H1 (cell line): Measurements from ENCODE around the gene DDX23. TPM values are rescaled to one million over a fixed set of nuclear protein-coding genes. Genes with fewer than 3 reads are reported as not detected.
A peak's percentile ranks its signal among the peaks of the same experiment; 100 is the strongest.

Experiments used
- CTCF ChIA-PET: fragments of 300-600 bp; sonication (Branson Sonifier 250); formaldehyde crosslinking; loops from one replicate; lab custom pipeline; 2021; ENCODE audit not compliant: partially characterized antibody; lab: Charles Lee
- POLR2A ChIA-PET: fragments of 300-600 bp; sonication (Branson Sonifier 250); formaldehyde crosslinking; loops from one replicate; lab custom pipeline; 2021; ENCODE audit warnings: inconsistent platforms; ENCODE audit not compliant: partially characterized antibody; lab: Charles Lee
- DNase-seq, 2 experiments: peaks; one replicate each; pipeline versions ENCODE4 v3.0.0 to v3.0.0-alpha.2; 2010 to 2022; ENCODE audit warnings: low spot score in 2 of 2, low read depth in 1 of 2, mixed read lengths in 1 of 2
- FAIRE-seq: peaks from 2 replicates; lab custom pipeline; 2011; peaks lifted over from hg19 to GRCh38; lab: Jason Lieb, UNC
- H2AFZ ChIP-seq: 2 replicates; pipeline ENCODE4 v1.8.1; 2012; ENCODE audit warnings: low read length, inconsistent platforms
- H2AK5ac ChIP-seq: 2 replicates; pipeline ENCODE4 v1.6.1; 2013; ENCODE audit warnings: low read depth, low read length
- H2BK120ac ChIP-seq: replicated peaks from 2 replicates; pipeline ENCODE3; 2013; ENCODE audit warnings: low read depth, low read length, inconsistent platforms
- H2BK12ac ChIP-seq: 2 replicates; pipeline ENCODE4 v1.6.1; 2013; ENCODE audit warnings: low read depth, low read length
- H2BK15ac ChIP-seq: 2 replicates; pipeline ENCODE4 v1.6.1; 2013; ENCODE audit warnings: low read length
- H2BK20ac ChIP-seq: 2 replicates; pipeline ENCODE4 v1.6.1; 2013; ENCODE audit warnings: low read length
- H2BK5ac ChIP-seq: 2 replicates; pipeline ENCODE4 v1.6.1; 2013; ENCODE audit warnings: low read depth, low read length
- H3K14ac ChIP-seq: 2 replicates; pipeline ENCODE4 v1.6.1; 2013; ENCODE audit warnings: inconsistent platforms; ENCODE audit not compliant: insufficient read length
- H3K18ac ChIP-seq: 2 replicates; pipeline ENCODE4 v1.6.1; 2013; ENCODE audit warnings: low read length; ENCODE audit errors: extremely low read depth
- H3K23ac ChIP-seq: 2 replicates; pipeline ENCODE4 v1.6.1; 2013; ENCODE audit warnings: inconsistent platforms; ENCODE audit not compliant: insufficient read length
- H3K23me2 ChIP-seq: 2 replicates; pipeline ENCODE4 v1.6.1; 2013; ENCODE audit warnings: low read depth, low read length
- H3K27ac ChIP-seq: 2 replicates; pipeline ENCODE4 v1.6.1; 2011; ENCODE audit warnings: low read depth, low read length, inconsistent platforms
- H3K27me3 ChIP-seq, 4 experiments: replicated peaks in 1 of 4; 1 replicate in 1 of 4; 2 replicates in 3 of 4; pipeline versions ENCODE4 v1.6.1 to v1.8.1; 2011 to 2013; ENCODE audit warnings: low read length in 3 of 4, mild to moderate bottlenecking in 3 of 4, inconsistent platforms in 2 of 4, mixed read lengths in 2 of 4, moderate library complexity in 1 of 4; ENCODE audit not compliant: control insufficient read depth in 3 of 4, insufficient read depth in 3 of 4; ENCODE audit errors: extremely low read depth in 1 of 4
- H3K36me3 ChIP-seq, 4 experiments: 2 replicates each; pipeline versions ENCODE4 v1.6.1 to v1.8.1; 2011 to 2013; ENCODE audit warnings: mild to moderate bottlenecking in 4 of 4, low read length in 3 of 4, moderate library complexity in 2 of 4, control low read depth in 1 of 4, inconsistent platforms in 1 of 4; ENCODE audit not compliant: insufficient read depth in 4 of 4, control insufficient read depth in 2 of 4
- H3K4ac ChIP-seq: replicated peaks from 2 replicates; pipeline ENCODE3; 2013; ENCODE audit warnings: low read length, low read depth, mixed read lengths, inconsistent platforms; ENCODE audit not compliant: insufficient read length
- H3K4me1 ChIP-seq, 4 experiments: replicated peaks in 1 of 4; 1 replicate in 1 of 4; 2 replicates in 3 of 4; pipeline versions ENCODE4 v1.6.1 to v1.8.1; 2011 to 2013; ENCODE audit warnings: low read length in 3 of 4, inconsistent platforms in 2 of 4, mixed read lengths in 1 of 4; ENCODE audit not compliant: insufficient read depth in 4 of 4, control insufficient read depth in 3 of 4
- H3K4me2 ChIP-seq, 2 experiments: 2 replicates each; pipeline versions ENCODE4 v1.6.1 to v1.8.1; 2011 to 2013; ENCODE audit warnings: low read depth in 2 of 2, low read length in 2 of 2, control low read depth in 1 of 2, inconsistent platforms in 1 of 2, mild to moderate bottlenecking in 1 of 2; ENCODE audit not compliant: insufficient read depth in 1 of 2
- H3K4me3 ChIP-seq, 4 experiments: fragments of 200-600, 300-600 bp in 1 of 4; sonication (generic), shearing (Covaris generic), sonication (Bioruptor Twin) in 1 of 4; 2 replicates each; pipeline versions ENCODE4 v1.5.1 to v1.8.1; 2011 to 2016; ENCODE audit warnings: low read length in 4 of 4, low read depth in 3 of 4, control low read depth in 2 of 4, inconsistent platforms in 2 of 4, mild to moderate bottlenecking in 2 of 4, mixed read lengths in 1 of 4, moderate library complexity in 1 of 4; ENCODE audit not compliant: insufficient read depth in 2 of 4; ENCODE audit errors: extremely low read depth in 1 of 4
- H3K56ac ChIP-seq: replicated peaks from 2 replicates; pipeline ENCODE3; 2013; ENCODE audit warnings: low read depth, mild to moderate bottlenecking, mixed read lengths, low read length, inconsistent platforms; ENCODE audit not compliant: insufficient read length
- H3K79me1 ChIP-seq: 2 replicates; pipeline ENCODE4 v1.6.1; 2013; ENCODE audit warnings: low read depth, low read length, control low read depth
- H3K79me2 ChIP-seq, 2 experiments: 2 replicates each; pipeline versions ENCODE4 v1.6.1 to v1.8.1; 2012 to 2013; ENCODE audit warnings: low read length in 2 of 2, mild to moderate bottlenecking in 2 of 2, inconsistent platforms in 1 of 2; ENCODE audit not compliant: insufficient read depth in 2 of 2, control insufficient read depth in 1 of 2
- H3K9ac ChIP-seq, 4 experiments: replicated peaks in 1 of 4; 1 replicate in 1 of 4; 2 replicates in 3 of 4; pipeline versions ENCODE4 v1.6.1 to v1.8.1; 2011 to 2013; ENCODE audit warnings: low read depth in 3 of 4, low read length in 3 of 4, control low read depth in 2 of 4, mild to moderate bottlenecking in 2 of 4, moderate library complexity in 2 of 4, inconsistent platforms in 1 of 4; ENCODE audit errors: extremely low read depth in 1 of 4
- H3K9me3 ChIP-seq, 2 experiments: 2 replicates each; pipeline versions ENCODE4 v1.6.1 to v1.8.1; 2012 to 2013; ENCODE audit warnings: mild to moderate bottlenecking in 2 of 2, moderate library complexity in 2 of 2, control low read depth in 1 of 2, inconsistent platforms in 1 of 2, low read depth in 1 of 2, low read length in 1 of 2, mixed read lengths in 1 of 2; ENCODE audit not compliant: insufficient read depth in 2 of 2
- H4K20me1 ChIP-seq, 2 experiments: replicated peaks in 1 of 2; 2 replicates each; pipeline versions ENCODE3 to v1.8.1; 2011 to 2013; ENCODE audit warnings: inconsistent platforms in 2 of 2, low read length in 2 of 2, mild to moderate bottlenecking in 1 of 2; ENCODE audit not compliant: insufficient read depth in 2 of 2, control insufficient read depth in 1 of 2
- H4K5ac ChIP-seq: 2 replicates; pipeline ENCODE4 v1.6.1; 2013; ENCODE audit warnings: low read length, low read depth, mixed read lengths, inconsistent platforms; ENCODE audit not compliant: insufficient read length
- H4K8ac ChIP-seq: 2 replicates; pipeline ENCODE4 v1.8.0; 2013; ENCODE audit warnings: mild to moderate bottlenecking, moderate library complexity, low read length, inconsistent platforms; ENCODE audit not compliant: insufficient read depth; ENCODE audit errors: extremely low read depth
- H4K91ac ChIP-seq: replicated peaks from 2 replicates; pipeline ENCODE3; 2013; ENCODE audit warnings: low read length, mixed read lengths, inconsistent platforms; ENCODE audit not compliant: insufficient read length
- ATF2 ChIP-seq: IDR thresholded peaks from 2 replicates; pipeline ENCODE4 v1.6.1; 2012; ENCODE audit warnings: low read length, inconsistent platforms
- CBX5 ChIP-seq: fragments of 300-800, 300-1000 bp; sonication (generic); IDR thresholded peaks from 2 replicates; pipeline ENCODE4 v1.7.1; 2016; ENCODE audit warnings: antibody characterized with exemption, low read length, low read depth
- CHD1 ChIP-seq: IDR thresholded peaks from 2 replicates; pipeline ENCODE4 v1.6.1; 2012; ENCODE audit warnings: low read depth, low read length, improper control_type of control experiment
- GABPA ChIP-seq: IDR thresholded peaks from 2 replicates; pipeline ENCODE4 v1.6.1; 2011; ENCODE audit warnings: mild to moderate bottlenecking, low read length, moderate library complexity, borderline replicate concordance; ENCODE audit not compliant: insufficient read depth
- RAD21 ChIP-seq, 2 experiments: IDR thresholded peaks in 1 of 2; conservative IDR thresholded peaks in 1 of 2; 2 replicates each; pipeline ENCODE4 v1.6.1; 2011; ENCODE audit warnings: low read depth in 2 of 2, low read length in 2 of 2, improper control_type of control experiment in 1 of 2, inconsistent platforms in 1 of 2, mild to moderate bottlenecking in 1 of 2, moderate library complexity in 1 of 2
- WGBS, 2 experiments: shearing (Covaris generic) in 1 of 2; methylation state at CpG; one replicate each; pipeline versions ENCODE4 v1.1.6 to v1.1.7; 2013 to 2015; ENCODE audit warnings: low lambda C conversion rate in 2 of 2, mixed read lengths in 2 of 2, inconsistent platforms in 1 of 2, low coverage in 1 of 2, missing lambda C conversion rate in 1 of 2; ENCODE audit not compliant: insufficient replicate concordance in 2 of 2, insufficient coverage in 1 of 2, insufficient read length in 1 of 2; ENCODE audit errors: extremely low coverage in 1 of 2, missing lambda C conversion rate in 1 of 2; 5-methylcytosine and 5-hydroxymethylcytosine counted together
- polyA plus RNA-seq, 7 experiments: library from polyadenylated mRNA; depleted of rRNA in 3 of 7; stranded (reverse) in 5 of 7; unstranded in 2 of 7; fragments of >200 nt in 5 of 7; fragments of 200-250 nt in 2 of 7; gene quantifications; 1 replicate in 5 of 7; 2 replicates in 1 of 7; 4 replicates in 1 of 7; pipeline versions ENCODE4 v1.2.1 to v1.2.3, GENCODE V29; 2011 to 2013; ENCODE audit warnings: missing spikeins in 2 of 7, mixed read lengths in 2 of 7
- total RNA-seq: library from RNA; stranded (reverse); fragmentation: NEBNext Ultra II Directional; extraction: Animal tissue kit (Norgen Biotek cat#: 25700); gene quantifications from 2 replicates; pipeline ENCODE4 v1.2.1, GENCODE V29; 2021

Gene DDX23
- total and polyA plus RNA-seq, 2 of the 8 experiments (the other 6 are each of a cell fraction or from before 2014, with no cell fraction given) = 43.5 to 107 TPM

GRCh38 chr12:48832321-48833060, 19.5 kb downstream of the DDX23 start:
- H2BK20ac ChIP-seq = no peak overlapping the region
- H3K14ac ChIP-seq = no peak overlapping the region
- H4K8ac ChIP-seq = no peak overlapping the region
- H2BK120ac ChIP-seq = no peak overlapping the region
- no peaks in the 10 kb centered on the region for H3K4me1 ChIP-seq
- no peak overlapping the region for H3K9ac ChIP-seq
- peaks cover 51 to 87% (median 82%) of the 10 kb centered on the region in 4 experiments for H3K36me3 ChIP-seq
- WGBS, 2 experiments = 90% methylated on average over 12 of the region's 12 CpGs; no CpG with 5 or more reads in 1 of the 2 experiments
- no peak overlapping the region for H2BK12ac ChIP-seq
- TF ChIP-seq GABPA (no peak), RAD21 (IDR thresholded peaks at IDR 0.05 in 1 of 2, conservative IDR thresholded peaks at IDR 0.05 in 1 of 2; ENCODE audit: low read depth in 2 of 2, low read length in 2 of 2) (peak in 1 of 2 experiments; percentile 16; a peak in 1 of 4 replicates), CHD1 (no peak), ATF2 (no peak), CBX5 (no peak)
- TF ChIP-seq, all 59 proteins: peak for 1
- no peak overlapping the region for H3K56ac ChIP-seq
- H3K4me2 ChIP-seq = no peak overlapping the region
- no peak overlapping the region for H2BK15ac ChIP-seq
- H3K27ac ChIP-seq = no peak overlapping the region
- no peaks in the 10 kb centered on the region; a peak in 1 of 4 replicates for H3K79me2 ChIP-seq
- H3K23me2 ChIP-seq = no peaks in the 10 kb centered on the region
- H3K4me3 ChIP-seq = no peak overlapping the region
- no peak overlapping the region for H3K18ac ChIP-seq
- ChIA-PET CTCF (interaction anchor here (1.0 to 10.1 kb wide), 6 partner anchors 13 to 164 kb away, joined by 3 to 121 read pairs (median 4); partner anchors contain the start of genes CACNB3 and DDX23), POLR2A (interaction anchor here (0.7 to 8.3 kb wide), 5 partner anchors 9 to 33 kb away, joined by 3 to 48 read pairs (median 6); partner anchors contain the start of genes DDX23 and RND1)
- no peaks in the 10 kb centered on the region for H3K79me1 ChIP-seq
- H3K4ac ChIP-seq = no peak overlapping the region
- FAIRE-seq = no peak
- DNase-seq = no peak
- H4K91ac ChIP-seq = no peak overlapping the region
- H3K9me3 ChIP-seq = no peaks in the 10 kb centered on the region; a peak in 1 of 4 replicates
- no peak overlapping the region for H2AK5ac ChIP-seq
- H3K27me3 ChIP-seq = no peaks in the 10 kb centered on the region
- H4K20me1 ChIP-seq = peaks cover 5 to 15% of the 10 kb centered on the region in 2 experiments
- no peak overlapping the region for H3K23ac ChIP-seq
- no peak overlapping the region for H2AFZ ChIP-seq
- no peak overlapping the region for H2BK5ac ChIP-seq
- H4K5ac ChIP-seq = no peak overlapping the region
